ENCODE data around the gene PRKCG.
"Not testable (repeated sequence)": the region's sequence is repeated elsewhere in the genome, so short reads cannot be mapped to it uniquely, and the experiment has no call there.

PRKCG gene

GRCh38 chr19:53866865-53867224 is 15.2 kb upstream of the PRKCG start:
- no peak for TF ChIP-seq CTCF (IDR thresholded peaks at IDR 0.05; ENCODE audit: insufficient read depth, low read length, poor library complexity, severe bottlenecking)
- Histone ChIP-seq H3K4me3 (replicated peaks; ENCODE audit: low read depth, low read length) (peak overlapping the region; percentile 34), H3K27me3 (replicated peaks; ENCODE audit: control insufficient read depth, insufficient read depth, low read length) (no peaks in the 10 kb centered on the region), H3K36me3 (ENCODE audit: control insufficient read depth, insufficient read depth, low read length) (no peaks in the 10 kb centered on the region)
- no peak for DNase-seq (ENCODE audit: extremely low read depth, insufficient read length)

GRCh38 chr19:53867225-53868090 is 14.5 kb upstream of the PRKCG start, which contains the start of gene MYADM:
Gene MYADM, plus strand, starts transcription at chr19:53867883. Its CDS starts 5,647 bp downstream, at chr19:53873530.
- Histone ChIP-seq H3K4me3 (replicated peaks; ENCODE audit: low read depth, low read length) (peak within 1 kb of the TSS; percentile 64), H3K36me3 (ENCODE audit: control insufficient read depth, insufficient read depth, low read length) (no peaks in the 10 kb centered on the region), H3K27me3 (replicated peaks; ENCODE audit: control insufficient read depth, insufficient read depth, low read length) (no peaks in the 10 kb centered on the region)
- DNase-seq (ENCODE audit: extremely low read depth, insufficient read length): peak; percentile 99
- TF ChIP-seq CTCF (IDR thresholded peaks at IDR 0.05; ENCODE audit: insufficient read depth, low read length, poor library complexity, severe bottlenecking): no peak

- DNase-seq (ENCODE audit: extremely low read depth, insufficient read length): no peak
- H3K27me3 ChIP-seq (replicated peaks; ENCODE audit: control insufficient read depth, insufficient read depth, low read length): no peaks in the 10 kb centered on the region
- no peak for TF ChIP-seq CTCF (IDR thresholded peaks at IDR 0.05; ENCODE audit: insufficient read depth, low read length, poor library complexity, severe bottlenecking)
- peak overlapping the region; percentile 64 for H3K4me3 ChIP-seq (replicated peaks; ENCODE audit: low read depth, low read length)
- no peaks in the 10 kb centered on the region for H3K36me3 ChIP-seq (ENCODE audit: control insufficient read depth, insufficient read depth, low read length)
These were observed 13.7 kb upstream of the PRKCG start for GRCh38 chr19:53868091-53868891.

- Histone ChIP-seq H3K4me3 (replicated peaks; ENCODE audit: low read depth, low read length) (peak overlapping the region; percentile 64), H3K36me3 (ENCODE audit: control insufficient read depth, insufficient read depth, low read length) (no peaks in the 10 kb centered on the region; the same call in none of the 2 replicates), H3K27me3 (replicated peaks; ENCODE audit: control insufficient read depth, insufficient read depth, low read length) (no peaks in the 10 kb centered on the region)
- TF ChIP-seq CTCF (IDR thresholded peaks at IDR 0.05; ENCODE audit: insufficient read depth, low read length, poor library complexity, severe bottlenecking): no peak
- peak; percentile 94 for DNase-seq (ENCODE audit: extremely low read depth, insufficient read length)
These were observed 12.8 kb upstream of the PRKCG start for GRCh38 chr19:53868892-53869804.

- not testable (repeated sequence) for H3K27me3 ChIP-seq (replicated peaks; ENCODE audit: control insufficient read depth, insufficient read depth, low read length); DNase-seq (ENCODE audit: extremely low read depth, insufficient read length); H3K36me3 ChIP-seq (ENCODE audit: control insufficient read depth, insufficient read depth, low read length)
- H3K4me3 ChIP-seq (replicated peaks; ENCODE audit: low read depth, low read length): peak overlapping the region; percentile 64
These were observed 12.1 kb upstream of the PRKCG start for GRCh38 chr19:53869805-53870484.

Measured in GM06990 (cell line).